AG08395 (cell line): ENCODE data around the gene GPR55.
"Not testable (repeated sequence)": the region's sequence is repeated elsewhere in the genome, so short reads cannot be mapped to it uniquely, and the experiment has no call there.

Source experiments
- DNase-seq: peaks from one replicate; pipeline ENCODE4 v3.0.0; 2012; ENCODE audit warnings: mixed read lengths, low spot score

Gene GPR55, protein sequence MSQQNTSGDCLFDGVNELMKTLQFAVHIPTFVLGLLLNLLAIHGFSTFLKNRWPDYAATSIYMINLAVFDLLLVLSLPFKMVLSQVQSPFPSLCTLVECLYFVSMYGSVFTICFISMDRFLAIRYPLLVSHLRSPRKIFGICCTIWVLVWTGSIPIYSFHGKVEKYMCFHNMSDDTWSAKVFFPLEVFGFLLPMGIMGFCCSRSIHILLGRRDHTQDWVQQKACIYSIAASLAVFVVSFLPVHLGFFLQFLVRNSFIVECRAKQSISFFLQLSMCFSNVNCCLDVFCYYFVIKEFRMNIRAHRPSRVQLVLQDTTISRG

DNA sequence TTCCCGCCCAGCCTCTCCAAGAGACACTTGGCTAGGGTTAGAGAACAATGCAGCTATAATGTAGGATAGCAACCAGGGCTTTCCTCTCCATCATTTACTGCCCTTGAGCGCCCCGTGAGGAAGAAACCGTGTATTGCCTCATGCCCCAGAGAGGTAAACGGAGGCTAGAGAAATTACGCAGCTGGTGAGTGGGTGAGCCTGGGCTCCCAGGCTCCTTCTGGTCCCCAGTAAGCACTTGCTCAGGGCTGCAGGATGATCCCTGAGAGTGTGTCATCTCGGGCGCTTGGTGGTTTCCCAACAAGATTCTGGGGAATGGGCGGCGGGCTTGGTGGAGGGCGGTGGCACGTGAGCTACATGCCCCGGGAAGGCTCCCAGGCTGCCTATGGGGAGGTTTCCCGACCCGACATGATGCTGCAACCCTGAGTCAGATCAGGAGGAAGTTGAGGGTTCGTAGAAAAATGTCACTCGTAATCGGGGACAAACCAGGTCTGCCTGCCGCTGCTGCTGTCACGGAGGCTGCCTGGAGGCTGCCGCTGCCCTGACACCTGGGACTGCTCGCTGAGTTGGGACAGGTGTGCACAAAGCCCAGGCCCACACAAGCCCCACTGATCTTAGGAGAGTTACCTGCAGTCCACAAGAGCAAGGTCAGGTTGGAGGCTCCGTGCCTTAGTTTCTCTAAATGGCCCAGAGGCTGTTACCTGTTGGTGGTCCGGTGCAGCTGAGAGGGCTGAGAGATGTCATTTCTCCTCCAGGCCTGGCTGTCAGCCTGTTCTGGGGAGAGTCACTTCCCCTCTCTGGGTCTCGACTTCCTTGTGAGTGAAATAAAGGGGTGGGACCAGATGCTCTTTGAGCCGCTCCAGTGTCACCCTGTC lies at the start of gene GPR55:
TSS of gene GPR55 (minus strand) at position 773 of the 872 bp plus-strand sequence. CDS start 14,280 bp downstream, outside the sequence.
- DNase-seq = no peak

DNA sequence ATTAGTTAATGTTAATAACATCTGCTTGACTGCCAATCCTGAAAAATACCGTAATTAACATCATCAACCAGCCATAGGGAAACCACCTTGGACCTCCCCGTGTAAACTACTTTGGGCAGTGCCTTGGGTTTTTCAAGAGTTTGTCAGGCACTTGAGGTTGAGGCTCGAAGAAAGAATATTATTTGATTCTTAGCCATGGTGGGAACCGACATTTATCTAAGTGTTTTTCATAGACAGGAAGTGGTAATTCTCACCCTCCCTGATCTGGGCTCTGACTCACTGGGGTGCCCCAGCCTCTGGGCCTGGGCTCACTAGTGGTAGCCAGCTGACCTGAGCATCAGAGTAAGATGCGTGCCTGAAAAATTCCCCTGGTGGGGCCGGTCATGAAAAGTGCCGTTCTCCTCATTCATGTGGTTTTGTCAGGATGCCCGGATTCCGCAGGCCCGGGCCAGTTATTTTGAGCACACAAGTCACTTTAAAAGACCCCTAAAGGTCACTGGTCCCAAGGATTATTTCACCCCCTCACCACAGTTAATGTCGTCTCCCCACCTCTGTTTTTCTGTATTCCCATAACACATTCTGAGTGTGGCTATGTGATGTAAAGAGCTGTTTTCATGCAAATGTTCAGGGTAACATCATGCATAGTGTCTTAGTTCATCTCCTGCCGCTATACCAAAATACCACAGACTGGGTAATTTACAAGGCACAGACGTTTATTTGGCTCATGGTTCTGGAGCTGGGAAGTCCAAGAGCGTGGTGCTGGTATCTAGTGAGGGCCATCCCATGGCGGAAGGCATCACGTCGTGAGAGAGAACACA lies 49.3 kb upstream of the GPR55 start:
- peak; percentile 80 for DNase-seq

DNA sequence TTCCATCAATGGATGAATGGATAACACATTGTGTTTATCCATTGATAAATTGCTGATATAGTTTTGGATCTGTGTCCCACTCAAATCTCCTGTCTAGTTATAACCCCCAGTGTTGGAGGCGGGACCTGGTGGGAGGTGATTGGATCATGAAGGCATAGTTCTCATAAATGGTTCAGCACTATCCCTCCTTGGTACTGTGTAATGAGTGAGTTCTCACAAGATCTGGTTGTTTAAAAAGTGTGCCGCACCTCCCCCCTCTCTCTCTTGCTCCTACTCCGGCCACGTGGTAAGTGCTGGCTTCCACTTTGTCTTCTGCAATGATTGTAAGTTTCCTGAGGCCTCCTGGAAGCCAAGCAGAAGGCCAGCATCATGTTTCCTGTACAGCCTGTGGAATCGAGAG lies 47.0 kb upstream of the GPR55 start:
- DNase-seq = no peak

DNA sequence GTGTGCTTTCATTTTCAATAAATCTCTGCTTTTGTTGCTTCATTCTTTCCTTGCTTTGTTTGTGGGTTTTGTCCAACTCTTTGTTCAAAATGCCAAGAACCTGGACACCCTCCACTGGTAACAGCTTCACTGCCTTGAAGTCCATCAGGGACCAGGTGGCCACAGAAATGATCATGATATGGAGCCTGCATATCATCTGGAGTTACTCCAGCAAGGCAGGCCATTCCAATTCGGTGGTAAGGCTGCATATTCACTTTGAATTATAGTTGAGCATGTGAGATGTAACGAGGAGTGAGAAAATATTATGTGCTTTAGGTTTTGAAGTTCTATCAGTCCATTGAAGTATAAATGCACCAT lies 44.6 kb upstream of the GPR55 start:
- no peak for DNase-seq

DNA sequence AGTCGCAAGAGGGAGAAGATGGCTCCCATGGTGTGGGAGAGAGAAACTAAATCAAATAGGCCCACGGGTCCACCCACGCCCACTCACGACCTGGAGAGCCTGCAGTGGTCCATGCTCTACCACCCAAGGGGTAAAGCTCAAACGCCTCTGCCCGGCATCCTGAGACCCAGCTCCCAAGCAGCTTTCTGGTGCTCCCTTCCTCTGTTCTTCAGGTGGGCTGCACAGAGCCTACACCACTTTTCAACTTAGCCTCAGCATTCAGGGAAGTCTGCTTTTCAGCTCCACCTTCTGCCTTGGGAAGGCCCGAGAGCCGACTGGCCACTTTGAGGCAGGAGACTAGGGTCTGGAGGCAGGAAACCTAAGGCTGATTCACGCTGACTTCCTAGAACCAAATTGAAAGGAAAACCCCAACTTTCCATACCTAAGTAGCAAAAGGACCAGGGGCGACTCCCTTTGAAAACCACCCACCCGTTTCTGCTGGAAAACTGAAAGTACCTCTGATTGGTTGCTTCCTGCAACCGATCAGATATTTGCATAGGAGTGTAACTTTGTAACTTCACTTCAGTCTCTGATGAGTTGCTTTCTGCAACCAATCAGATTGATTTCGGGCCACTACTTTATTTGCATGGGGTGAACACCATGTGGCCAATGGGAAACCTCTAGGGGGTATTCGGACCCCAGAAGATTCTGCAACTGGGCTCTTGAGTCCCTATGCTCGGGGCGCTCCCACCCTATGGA lies 44.0 kb upstream of the GPR55 start:
- no peak for DNase-seq

DNA sequence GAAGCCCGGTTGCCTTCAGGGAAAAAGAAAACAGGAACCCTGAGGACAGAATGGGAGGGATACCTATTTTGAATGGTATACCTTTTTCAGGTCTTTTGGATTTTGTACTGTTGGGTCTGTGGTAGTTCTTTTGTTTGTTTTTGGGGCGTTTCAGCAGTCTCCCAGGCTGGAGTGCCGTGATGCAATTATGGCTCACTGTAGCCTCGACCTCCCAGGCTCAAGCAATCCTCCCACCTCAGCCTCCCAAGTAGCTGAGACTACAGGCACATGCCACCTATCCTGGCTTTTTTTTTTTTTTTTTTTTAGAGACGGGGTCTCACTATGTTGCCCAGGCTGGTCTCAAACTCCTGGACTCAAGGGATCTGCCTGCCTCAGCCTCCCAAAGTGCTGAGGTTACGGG lies 43.3 kb upstream of the GPR55 start:
- not testable (repeated sequence) for DNase-seq

DNA sequence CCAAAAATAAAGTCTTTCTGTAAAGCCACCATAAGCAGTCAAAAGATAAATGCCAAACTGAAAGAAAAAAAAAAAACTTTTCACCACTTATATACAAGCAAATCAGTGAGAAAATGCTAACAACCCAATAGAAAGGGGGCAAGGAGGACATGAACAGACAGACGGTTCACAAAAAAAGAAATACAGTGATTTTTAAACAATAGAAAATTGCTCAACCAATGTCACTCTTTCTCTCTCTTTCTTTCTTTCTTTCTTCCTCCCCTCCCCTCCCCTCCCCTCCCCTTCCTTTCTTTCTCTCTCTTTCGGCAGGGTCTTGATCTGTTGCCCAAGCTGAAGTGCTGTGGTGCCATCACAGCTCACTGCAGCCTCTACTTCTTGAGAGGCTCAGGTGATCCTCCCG lies 42.1 kb upstream of the GPR55 start:
- no peak for DNase-seq

DNA sequence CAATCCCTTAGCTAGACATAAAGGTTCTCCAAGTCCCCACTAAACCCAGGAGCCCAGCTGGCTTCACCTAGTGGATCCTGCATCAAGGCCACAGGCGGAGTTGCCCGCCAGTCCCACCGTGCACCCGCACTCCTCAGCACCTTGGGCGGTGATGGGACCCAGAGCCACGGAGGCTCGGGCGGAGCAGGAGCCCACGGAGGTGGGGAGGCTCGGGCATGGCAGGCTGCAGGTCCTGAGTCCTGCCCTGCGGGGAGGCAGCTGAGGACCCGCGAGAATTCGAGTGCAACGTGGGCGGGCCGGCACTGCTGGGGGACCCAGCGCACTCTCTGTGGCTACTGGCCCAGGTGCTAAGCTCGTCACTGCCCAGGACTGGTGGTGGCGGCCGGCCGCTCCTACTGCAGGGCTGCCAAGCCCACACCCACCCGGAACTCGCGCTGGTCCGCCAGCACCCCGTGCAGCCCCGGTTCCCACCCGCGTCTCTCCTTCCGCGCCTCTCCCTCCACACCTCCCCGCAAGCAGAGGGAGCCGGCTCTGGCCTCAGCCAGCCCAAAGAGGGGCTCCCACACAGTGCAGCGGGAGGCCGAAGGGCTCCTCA lies 39.2 kb upstream of the GPR55 start:
- no peak for DNase-seq

DNA sequence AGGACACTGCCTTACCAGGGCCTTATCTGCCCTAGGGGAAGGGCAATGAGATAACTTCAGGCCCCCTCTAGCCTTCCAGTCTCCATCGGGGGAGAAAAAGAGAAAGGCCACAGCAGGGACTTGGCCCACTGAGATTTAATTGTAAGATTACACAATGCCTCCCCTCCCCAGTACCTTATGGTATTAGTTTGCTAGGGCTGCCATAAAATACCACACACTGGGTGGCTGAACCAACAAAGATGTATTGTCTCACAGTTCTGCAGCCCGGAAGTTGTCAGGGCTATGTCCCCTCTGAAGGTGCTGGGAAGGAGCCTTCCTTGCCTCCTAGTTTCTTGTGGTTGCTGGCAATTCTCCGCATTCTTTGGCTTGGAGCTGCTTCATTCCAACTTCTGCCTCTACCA lies 36.0 kb upstream of the GPR55 start:
- DNase-seq = peak; percentile 21

DNA sequence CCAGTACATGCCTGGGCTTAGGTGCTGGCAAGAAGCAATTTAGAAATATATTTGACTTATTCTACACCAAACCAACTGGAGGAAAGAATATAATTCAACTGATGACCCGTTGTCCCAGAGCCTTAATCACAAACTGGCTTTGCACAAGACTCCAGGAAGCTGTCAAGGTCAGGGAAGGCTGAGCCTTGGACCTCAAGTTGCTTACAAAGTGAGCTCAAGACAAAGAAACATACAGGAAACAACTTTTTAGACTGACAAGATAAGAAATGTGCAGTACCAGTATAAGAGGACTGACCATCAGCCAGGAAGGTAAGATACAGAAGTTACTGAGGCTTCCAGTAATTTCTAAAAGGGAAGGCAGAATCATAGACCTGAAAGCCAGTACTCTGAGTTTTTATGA lies 35.0 kb upstream of the GPR55 start:
- no peak for DNase-seq

DNA sequence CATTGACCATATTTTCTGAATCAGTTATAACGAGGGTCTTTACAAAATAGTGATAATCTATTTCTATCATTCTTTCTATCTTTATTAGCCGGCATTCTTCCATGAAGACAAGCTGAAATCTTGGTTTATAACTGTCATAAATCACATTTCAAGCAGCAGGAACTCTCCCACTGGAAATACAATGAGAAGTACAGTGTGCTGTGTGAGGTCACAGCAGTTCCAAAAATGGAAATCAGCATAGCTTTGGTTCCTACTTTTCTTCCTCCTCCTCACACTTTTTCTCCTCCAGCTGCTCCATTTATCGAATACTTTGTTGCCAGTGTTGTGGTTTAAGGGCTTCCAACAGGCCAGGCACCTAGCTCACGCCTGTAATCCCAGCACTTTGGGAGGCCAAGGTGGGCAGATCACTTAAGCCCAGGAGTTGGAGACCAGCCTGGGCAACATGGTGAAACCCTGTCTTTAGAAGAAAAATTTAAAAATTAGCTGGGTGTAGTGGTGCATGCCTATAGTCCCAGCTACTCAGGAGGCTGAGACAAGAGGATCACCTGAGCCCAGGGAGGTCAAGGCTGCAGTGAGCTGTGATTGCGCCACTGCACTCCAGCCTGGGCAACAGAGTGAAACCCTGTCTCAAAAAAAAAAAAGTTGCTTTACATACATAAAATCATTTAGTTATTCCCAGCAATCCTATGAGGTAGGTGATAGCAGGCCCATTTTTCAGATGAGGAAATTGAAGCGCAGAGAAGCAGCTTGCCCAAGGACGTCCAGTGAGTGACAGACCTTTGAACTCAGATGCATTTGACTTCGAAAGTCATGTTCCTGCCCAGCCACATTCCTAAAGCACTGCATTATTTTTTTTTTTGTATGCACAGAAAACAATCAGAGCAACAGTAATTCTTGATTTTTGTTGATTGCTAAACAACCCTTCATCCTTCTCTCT lies 34.0 kb upstream of the GPR55 start:
- no peak for DNase-seq

DNA sequence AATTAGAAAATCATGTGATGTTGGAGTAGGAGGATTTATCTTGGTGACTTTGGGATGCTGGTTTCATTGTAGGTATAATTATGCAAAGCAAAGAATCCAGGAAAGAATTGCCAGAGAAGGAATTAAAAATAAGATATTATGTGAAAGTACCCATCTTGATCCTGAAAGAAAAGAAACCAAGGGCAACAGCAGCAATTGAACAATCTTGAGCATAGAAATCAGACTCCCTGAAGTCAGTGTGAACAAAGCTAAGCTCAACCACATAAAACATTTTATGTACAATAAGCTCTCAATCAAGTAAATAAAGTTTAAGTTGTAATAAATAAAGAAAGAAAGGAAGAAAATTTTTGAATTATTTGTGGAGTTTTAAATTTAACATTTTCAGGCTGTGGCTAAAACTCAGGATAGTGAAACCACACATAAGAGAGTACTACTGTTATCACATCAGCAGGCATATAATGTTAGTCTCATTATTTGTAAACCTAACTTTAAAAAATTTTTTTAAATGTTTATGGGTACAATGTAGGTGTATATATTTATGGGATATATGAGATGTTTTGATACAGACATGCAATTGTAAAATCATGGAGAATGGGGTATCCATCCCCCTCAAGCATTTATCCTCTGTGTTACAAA lies 32.8 kb upstream of the GPR55 start:
- no peak for DNase-seq

DNA sequence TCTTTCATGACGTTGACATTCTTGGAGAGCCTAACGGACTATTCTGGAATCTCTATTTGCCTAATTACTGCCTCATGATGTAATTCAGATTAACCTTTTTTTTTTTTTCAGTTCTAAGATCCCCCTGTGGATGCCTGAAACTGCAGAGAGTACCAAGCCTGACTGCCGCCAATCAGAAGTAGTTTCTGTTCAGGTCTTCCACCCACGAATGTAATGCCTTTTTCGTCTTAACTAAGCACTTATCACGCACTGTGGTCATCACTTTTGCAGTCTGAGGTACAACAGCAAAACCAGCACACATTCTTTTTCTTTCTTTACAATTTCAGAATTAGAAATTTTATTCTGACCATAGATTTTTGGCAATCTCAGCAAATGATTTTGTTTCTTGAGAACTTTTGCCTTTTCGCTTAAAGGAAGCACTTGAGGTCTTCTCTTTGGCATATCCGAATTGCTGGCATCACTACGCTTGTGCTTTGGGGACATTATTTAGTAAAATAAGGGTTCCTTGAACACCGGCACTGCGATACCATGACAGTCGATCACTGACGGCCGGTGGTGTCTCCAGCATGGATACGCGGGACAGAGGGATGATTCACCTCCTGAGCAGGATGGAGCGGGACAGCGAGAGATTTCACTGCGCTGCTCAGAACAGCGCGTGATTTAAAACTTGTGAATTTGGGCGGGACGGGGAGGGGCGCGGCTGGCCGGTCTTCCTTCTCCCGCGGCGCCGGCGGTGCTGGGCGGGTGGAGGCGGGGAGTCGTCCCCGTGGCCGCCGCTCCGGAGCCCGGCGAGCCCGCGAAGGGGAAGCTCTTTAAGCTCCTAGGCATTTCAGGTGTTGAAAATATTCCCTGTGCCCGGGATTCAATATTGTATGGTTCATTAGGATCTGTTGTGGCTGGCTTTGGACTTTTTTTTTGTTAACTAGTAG lies 32.0 kb upstream of the GPR55 start:
- peak; percentile 74 for DNase-seq

DNA sequence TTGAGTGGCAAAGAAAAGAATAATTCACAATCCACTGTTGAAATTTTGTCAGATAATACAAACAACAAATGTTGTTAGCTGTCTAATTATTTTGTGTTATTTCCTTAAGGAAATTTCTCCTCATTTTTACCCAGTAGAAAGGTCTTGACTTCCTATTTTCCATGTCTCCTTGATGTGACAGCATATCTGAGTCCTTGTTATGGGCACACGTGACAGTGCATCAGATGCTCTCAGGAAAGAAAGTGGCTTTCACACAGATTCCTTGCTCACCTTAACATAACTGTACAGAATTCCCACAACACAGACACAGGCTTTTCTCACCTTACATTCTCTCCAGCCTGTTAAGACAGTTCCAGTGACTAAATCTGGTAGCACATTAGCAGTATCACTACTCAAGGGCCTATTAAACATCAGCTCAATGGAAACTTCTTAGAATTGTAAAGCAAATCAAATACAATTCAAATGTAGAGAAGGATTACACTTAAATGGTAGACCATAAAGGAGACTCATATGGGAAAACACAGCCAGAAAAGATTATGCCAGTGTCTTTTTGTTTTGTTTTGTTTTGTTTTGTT lies 30.2 kb upstream of the GPR55 start:
- DNase-seq = no peak

DNA sequence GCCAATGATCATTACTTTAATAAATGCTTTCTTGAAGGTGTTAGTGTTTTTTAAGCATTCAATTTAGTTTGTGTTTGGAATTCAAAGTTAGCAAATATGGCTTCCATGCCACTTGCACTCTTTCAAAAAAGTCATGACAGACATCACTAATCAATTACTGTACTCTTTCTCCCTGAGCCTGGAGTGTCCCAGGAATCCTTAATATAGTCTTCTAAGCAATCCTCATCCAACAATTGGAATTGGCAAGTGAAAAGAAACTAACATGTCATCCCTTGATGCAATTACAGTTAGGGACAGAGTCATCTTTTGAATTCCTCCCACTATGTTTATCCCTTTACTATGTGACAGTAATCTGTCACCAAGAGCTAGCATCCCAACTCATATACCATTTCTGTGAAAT lies 29.7 kb upstream of the GPR55 start:
- no peak for DNase-seq

DNA sequence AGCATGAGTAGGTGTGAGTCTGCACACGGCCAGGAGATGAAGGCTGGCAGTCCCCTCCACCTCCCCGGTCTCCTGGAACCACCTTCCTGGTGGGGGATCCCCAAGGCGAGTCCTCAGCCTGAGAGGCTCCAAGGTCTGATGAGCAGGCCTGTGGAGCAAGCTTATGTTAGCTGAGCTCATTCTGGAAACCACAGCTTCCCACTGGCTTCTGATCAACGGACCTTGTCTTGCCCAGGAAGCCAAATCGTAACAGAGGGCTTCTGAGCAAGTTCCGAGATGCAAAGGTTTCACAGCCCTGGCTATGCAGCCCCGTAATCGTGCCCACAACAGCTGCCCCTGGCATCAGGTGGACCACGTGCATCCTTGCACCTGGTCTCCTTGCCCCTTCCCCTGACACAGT lies 28.8 kb upstream of the GPR55 start:
- DNase-seq = no peak

DNA sequence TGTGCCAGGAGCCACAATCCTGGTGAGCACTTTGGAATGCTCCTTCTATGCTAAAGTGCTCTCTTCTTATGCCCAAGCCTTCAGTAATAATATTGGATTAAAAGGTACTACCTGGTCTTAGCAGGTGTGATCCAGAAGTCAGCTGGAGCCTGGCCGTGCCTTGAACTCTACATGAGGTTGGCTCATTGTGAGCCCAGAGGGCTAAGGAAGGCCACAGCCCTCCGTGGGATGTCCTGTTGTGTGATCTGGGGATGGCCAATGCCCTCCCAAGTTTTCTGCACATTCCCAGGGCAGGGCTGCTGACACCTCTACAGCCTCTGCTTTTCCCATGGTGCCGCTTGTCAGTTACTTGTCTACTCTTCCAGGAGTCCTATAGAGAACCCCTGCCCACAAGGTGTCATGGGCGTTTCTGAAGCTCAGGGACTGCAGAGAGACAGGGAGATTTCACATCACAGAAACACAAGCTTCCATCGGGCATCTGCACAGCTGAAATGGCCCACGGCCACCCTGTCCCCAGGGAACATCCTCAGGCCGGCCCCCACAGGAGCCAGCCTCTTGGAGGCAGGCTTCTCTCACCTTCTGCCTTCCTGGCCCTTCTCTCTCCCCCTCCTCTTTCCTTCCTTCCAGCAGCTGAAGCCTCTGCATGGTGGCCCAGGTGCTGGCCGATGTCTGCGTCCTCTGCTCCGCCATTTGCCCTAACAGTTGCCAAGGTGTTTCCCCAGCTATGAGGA lies 27.3 kb upstream of the GPR55 start:
- DNase-seq = no peak

DNA sequence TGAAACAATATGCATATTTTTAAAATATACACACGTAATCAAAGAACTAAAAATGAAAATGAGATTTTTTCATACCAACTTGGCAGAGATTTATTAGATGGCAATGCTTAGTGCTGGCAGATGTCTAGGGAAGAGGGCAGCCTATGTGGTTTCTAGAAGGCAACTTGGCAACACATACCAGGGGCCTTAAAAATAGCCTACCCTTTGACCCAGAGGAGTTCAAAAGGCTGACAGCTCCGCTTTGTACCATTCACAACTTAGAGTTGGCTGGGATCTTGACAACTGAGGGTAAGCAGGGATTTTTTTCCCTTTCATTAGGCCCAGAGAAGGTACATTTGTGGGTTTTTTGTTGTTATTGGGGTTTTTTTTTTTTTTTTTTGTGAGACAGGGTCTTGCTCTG lies 26.4 kb upstream of the GPR55 start:
- no peak for DNase-seq
